GM23248 (cell line): Measurements from ENCODE around the gene CARD11. TPM values are rescaled to one million over a fixed set of nuclear protein-coding genes. Genes with fewer than 3 reads are reported as not detected.
A peak's percentile ranks its signal among the peaks of the same experiment; 100 is the strongest.

Experiments used
- DNase-seq: peaks from one replicate; pipeline ENCODE4 v3.0.0-alpha.2; 2015
- H2AFZ ChIP-seq: fragments of 200-600 bp; sonication (generic); 2 replicates; pipeline ENCODE4 v1.6.1; 2016; ENCODE audit warnings: antibody characterized with exemption
- H3F3A ChIP-seq: fragments of 200-600 bp; sonication (generic); 2 replicates; pipeline ENCODE4 v1.6.1; 2016; ENCODE audit warnings: mild to moderate bottlenecking, antibody characterized with exemption, mixed run types; ENCODE audit not compliant: insufficient read depth
- H3K27ac ChIP-seq: fragments of 200-600 bp; sonication (generic); 2 replicates; pipeline ENCODE4 v1.5.1; 2016; ENCODE audit warnings: mild to moderate bottlenecking
- H3K27me3 ChIP-seq: fragments of 200-600 bp; sonication (generic); replicated peaks from 2 replicates; pipeline ENCODE4 v1.6.1; 2016; ENCODE audit warnings: mild to moderate bottlenecking; ENCODE audit not compliant: insufficient read depth
- H3K36me3 ChIP-seq: fragments of 200-600 bp; sonication (generic); 2 replicates; pipeline ENCODE4 v1.6.1; 2016; ENCODE audit warnings: low read depth, mild to moderate bottlenecking
- H3K4me1 ChIP-seq: fragments of 200-600 bp; sonication (generic); 2 replicates; pipeline ENCODE4 v1.6.1; 2016; ENCODE audit warnings: mild to moderate bottlenecking; ENCODE audit not compliant: insufficient read depth
- H3K4me2 ChIP-seq: fragments of 200-600 bp; sonication (generic); one replicate; pipeline ENCODE4 v1.6.1; 2016; ENCODE audit warnings: mild to moderate bottlenecking; ENCODE audit not compliant: unreplicated experiment
- H3K4me3 ChIP-seq: fragments of 200-600 bp; sonication (generic); 2 replicates; pipeline ENCODE4 v1.5.1; 2016; ENCODE audit warnings: mild to moderate bottlenecking
- H3K79me2 ChIP-seq: fragments of 200-600 bp; sonication (generic); 2 replicates; pipeline ENCODE4 v1.6.1; 2016; ENCODE audit warnings: mild to moderate bottlenecking; ENCODE audit not compliant: insufficient read depth
- H3K9ac ChIP-seq: fragments of 200-600 bp; sonication (generic); 2 replicates; pipeline ENCODE4 v1.6.1; 2016; ENCODE audit warnings: mild to moderate bottlenecking
- H3K9me2 ChIP-seq: fragments of 200-600 bp; sonication (generic); 2 replicates; pipeline ENCODE4 v1.6.1; 2016; ENCODE audit warnings: mixed run types, mild to moderate bottlenecking, moderate library complexity; ENCODE audit not compliant: insufficient read depth
- H3K9me3 ChIP-seq: fragments of 200-600 bp; sonication (generic); one replicate; pipeline ENCODE4 v1.6.1; 2017; ENCODE audit warnings: low read depth
- H4K20me1 ChIP-seq: fragments of 200-600 bp; sonication (generic); 2 replicates; pipeline ENCODE4 v1.6.0; 2016; ENCODE audit not compliant: insufficient read depth
- EZH2 ChIP-seq: fragments of 200-600 bp; sonication (generic); IDR thresholded peaks from 2 replicates; pipeline ENCODE4 v1.6.1; 2018; ENCODE audit warnings: antibody characterized with exemption, mild to moderate bottlenecking; ENCODE audit not compliant: insufficient read depth, poor library complexity, severe bottlenecking
- EZH2phosphoT487 ChIP-seq: fragments of 200-600 bp; sonication (generic); IDR thresholded peaks from 2 replicates; pipeline ENCODE4 v1.6.1; 2018; ENCODE audit warnings: antibody characterized with exemption, moderate library complexity, mild to moderate bottlenecking, low read depth; ENCODE audit not compliant: insufficient read depth
- WGBS, 2 experiments: methylation state at CpG; one replicate each; pipeline ENCODE4 v1.1.6; 2015 to 2017; ENCODE audit warnings: low lambda C conversion rate in 2 of 2, low coverage in 1 of 2; ENCODE audit errors: missing lambda C conversion rate in 2 of 2; 5-methylcytosine and 5-hydroxymethylcytosine counted together
- in situ Hi-C: fragments of 300-500 bp; cut with MboI; formaldehyde crosslinking; loops from 2 replicates; pipeline ENCODE4 v1.15.0; 2020
- polyA plus RNA-seq: library from polyadenylated mRNA; unstranded; fragments of >200 nt; fragmentation: Nextera tagmentation; extraction: Ambion mirVana; gene quantifications from 2 replicates; pipeline ENCODE4 v1.2.1, GENCODE V29; 2016
- total RNA-seq: library from RNA; depleted of rRNA; stranded (reverse); fragments of >200 nt; shearing (Covaris generic); gene quantifications from 2 replicates; pipeline ENCODE4 v1.2.3, GENCODE V29; 2014

The CARD11 gene
- total and polyA plus RNA-seq, 2 experiments from 2014 or later: not detected

DNA sequence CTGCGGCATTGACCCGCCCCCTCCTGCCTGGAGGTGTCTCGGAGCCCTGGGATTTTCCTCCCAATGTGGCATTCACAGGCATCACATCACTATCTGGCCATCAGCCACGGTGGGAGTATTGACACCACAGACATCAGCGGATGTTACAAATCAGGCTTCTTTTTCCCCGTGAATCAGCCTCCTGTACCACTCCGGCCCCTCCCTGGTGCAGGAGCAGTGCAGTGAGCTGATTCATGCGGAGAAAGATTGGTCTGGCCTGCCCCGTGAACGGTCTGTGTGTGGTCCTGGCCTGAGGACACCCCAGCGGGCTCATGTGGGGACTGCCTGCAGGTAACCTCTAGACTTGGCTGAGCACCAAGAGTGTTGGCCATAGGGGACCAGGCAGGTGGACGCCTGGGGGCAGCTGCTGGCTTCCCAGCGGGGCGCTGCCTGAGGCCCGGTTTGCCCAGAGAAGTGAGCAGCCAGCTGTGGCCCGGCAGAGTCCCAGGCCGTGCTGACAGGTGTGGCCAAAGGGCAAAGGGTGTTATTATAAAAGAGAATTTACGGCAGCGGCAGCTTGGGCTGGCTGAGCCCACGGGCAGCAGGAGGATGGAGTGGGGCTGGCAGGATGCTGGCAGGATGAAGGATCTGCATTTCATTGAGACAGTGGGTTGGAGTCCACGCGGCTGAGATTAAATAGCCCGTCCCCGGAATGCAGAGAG lies 167.5 kb downstream of the CARD11 start:
- no peak overlapping the region for H3K27ac ChIP-seq
- 47 to 49% methylated on average over 24 of the region's 24 CpGs for WGBS, 2 experiments
- no peaks in the 10 kb centered on the region for H3K9me3 ChIP-seq
- DNase-seq: peak; percentile 89
- no peaks in the 10 kb centered on the region for H3K9me2 ChIP-seq
- no peak overlapping the region for H3K4me2 ChIP-seq
- H2AFZ ChIP-seq: no peak overlapping the region
- peaks cover 14% of the 10 kb centered on the region for H3F3A ChIP-seq
- no peak for TF ChIP-seq EZH2
- TF ChIP-seq EZH2phosphoT487: no peak
- no peaks in the 10 kb centered on the region for H4K20me1 ChIP-seq
- H3K27me3 ChIP-seq: no peaks in the 10 kb centered on the region
- no peaks in the 10 kb centered on the region for H3K4me1 ChIP-seq
- in situ Hi-C loops: loop anchor here (10.0 to 25.0 kb wide), 2 partner anchors 279 to 1011 kb away; no protein-coding TSS in a partner anchor
- no peak overlapping the region for H3K9ac ChIP-seq
- no peaks in the 10 kb centered on the region for H3K79me2 ChIP-seq
- H3K4me3 ChIP-seq: no peak overlapping the region
- H3K36me3 ChIP-seq: no peaks in the 10 kb centered on the region

DNA sequence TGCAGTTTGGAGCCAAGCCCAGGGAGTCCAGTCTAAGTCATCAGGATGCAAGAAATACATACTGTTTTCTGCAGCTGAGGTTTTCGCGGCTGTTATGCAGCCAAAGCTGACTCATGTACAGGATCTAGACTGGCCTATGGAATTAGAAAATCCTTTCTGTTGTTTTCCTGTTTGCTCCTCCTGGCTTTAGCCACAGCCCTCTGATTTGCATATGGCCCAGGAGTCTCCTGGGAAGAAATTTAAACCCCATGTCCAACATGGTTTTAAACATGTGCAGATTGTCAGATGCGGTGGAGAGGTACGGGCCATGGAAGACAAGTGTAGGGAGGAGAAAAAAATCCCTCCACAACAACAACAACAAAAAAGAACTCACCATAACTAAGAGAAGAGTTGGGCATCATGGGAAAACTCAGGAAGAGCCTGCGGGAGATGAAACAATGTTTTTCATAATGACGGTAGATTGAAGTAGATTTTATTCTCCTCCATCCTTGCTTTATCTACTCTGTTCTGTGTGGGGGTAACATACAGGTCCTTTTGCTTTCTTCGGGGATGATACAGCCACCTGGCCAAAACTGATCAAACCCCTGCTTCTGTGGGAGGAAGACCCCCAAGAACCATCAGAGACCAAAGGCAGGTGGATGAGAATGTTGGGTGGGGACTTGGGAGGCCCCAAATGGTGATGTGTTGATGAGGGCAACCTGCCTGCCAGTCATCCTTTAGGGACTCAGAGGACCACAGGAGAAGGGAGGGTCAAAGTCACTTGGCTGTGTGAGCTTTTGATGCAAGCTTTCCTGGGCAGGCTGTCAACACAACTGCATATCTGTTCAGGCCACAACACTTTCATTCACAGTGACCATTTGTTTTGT lies 169.7 kb downstream of the CARD11 start:
- no peaks in the 10 kb centered on the region for H3K27me3 ChIP-seq
- TF ChIP-seq EZH2phosphoT487 (no peak), EZH2 (no peak)
- WGBS, 2 experiments: 13 to 14% methylated on average over 7 of the region's 7 CpGs
- H4K20me1 ChIP-seq: no peaks in the 10 kb centered on the region
- no peaks in the 10 kb centered on the region for H3K36me3 ChIP-seq
- peak overlapping the region; percentile 77 for H3K9ac ChIP-seq
- no peaks in the 10 kb centered on the region for H3K9me2 ChIP-seq
- no peaks in the 10 kb centered on the region for H3K4me1 ChIP-seq
- no peak overlapping the region for H3K4me3 ChIP-seq
- no peaks in the 10 kb centered on the region for H3K79me2 ChIP-seq
- H3K9me3 ChIP-seq: no peaks in the 10 kb centered on the region
- H2AFZ ChIP-seq: no peak overlapping the region
- peaks cover 14% of the 10 kb centered on the region for H3F3A ChIP-seq
- H3K27ac ChIP-seq: peak overlapping the region; percentile 86
- peak; percentile 92 for DNase-seq
- in situ Hi-C loops: loop anchor here (10.0 to 25.0 kb wide), 2 partner anchors 281 to 1738 kb away; no protein-coding TSS in a partner anchor
- no peak overlapping the region for H3K4me2 ChIP-seq

DNA sequence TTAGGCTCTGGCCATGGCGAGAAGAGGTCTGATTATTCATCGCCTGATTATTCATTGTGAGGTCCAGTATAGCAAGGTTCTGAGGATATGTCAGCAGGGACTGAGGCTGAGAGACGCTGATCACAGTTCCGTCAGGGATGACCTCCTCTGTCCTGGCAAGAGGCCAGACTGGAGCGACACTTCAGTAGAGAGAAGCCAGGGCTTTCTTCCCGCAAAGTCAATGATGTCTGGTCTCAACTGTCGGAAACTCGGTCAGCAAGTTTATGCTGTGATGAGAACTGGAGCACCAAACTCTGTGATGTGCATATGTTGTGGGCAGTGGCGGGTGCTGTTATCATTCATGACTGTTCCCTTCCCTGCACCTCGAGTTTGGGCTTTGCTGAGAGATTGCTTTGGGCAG lies 170.5 kb downstream of the CARD11 start:
- Histone ChIP-seq H3K9me3 (no peaks in the 10 kb centered on the region), H3K4me1 (no peaks in the 10 kb centered on the region), H3K9me2 (no peaks in the 10 kb centered on the region), H2AFZ (no peak overlapping the region), H3K4me3 (no peak overlapping the region), H3K79me2 (no peaks in the 10 kb centered on the region), H3K27me3 (no peaks in the 10 kb centered on the region), H3K36me3 (no peaks in the 10 kb centered on the region), H3F3A (peaks cover 14% of the 10 kb centered on the region), H3K4me2 (no peak overlapping the region), H3K27ac (no peak overlapping the region), H3K9ac (no peak overlapping the region), H4K20me1 (no peaks in the 10 kb centered on the region)
- WGBS, 2 experiments: 56 to 60% methylated on average over 10 of the region's 10 CpGs
- no peak for DNase-seq
- in situ Hi-C loops: loop anchor here (10.0 to 25.0 kb wide), 2 partner anchors 282 to 1739 kb away; no protein-coding TSS in a partner anchor
- no peak for TF ChIP-seq EZH2
- no peak for TF ChIP-seq EZH2phosphoT487

DNA sequence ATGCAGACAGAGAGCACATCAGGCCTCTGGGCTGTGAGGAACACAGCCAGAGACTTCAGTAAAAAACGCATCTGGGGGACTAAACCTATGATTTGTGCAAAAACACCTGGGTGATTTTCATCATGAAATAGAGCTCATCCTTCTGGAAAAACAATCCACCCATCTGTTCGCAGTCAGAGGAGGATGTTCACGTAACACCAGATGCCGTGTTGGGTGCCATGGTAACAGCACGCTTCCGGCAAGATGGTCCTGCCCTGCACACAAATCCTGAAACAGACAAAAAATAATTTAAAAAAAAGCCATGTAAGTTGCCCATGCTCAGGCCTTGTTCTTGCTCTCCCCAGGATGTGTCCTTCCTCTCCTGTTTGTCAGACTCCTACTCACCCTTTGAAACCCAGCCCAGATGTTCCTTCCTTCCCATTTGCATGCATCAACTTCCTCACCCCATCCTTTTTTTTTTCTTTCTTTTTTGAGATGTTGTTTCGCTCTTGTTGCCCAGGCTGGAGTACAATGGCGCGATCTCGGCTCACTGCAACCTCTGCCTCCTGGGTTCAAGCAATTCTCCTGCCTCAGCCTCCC lies 171.3 kb downstream of the CARD11 start:
- no peaks in the 10 kb centered on the region for H3K9me2 ChIP-seq
- no peaks in the 10 kb centered on the region for H3K79me2 ChIP-seq
- no peaks in the 10 kb centered on the region for H3K27me3 ChIP-seq
- H4K20me1 ChIP-seq: no peaks in the 10 kb centered on the region
- DNase-seq: no peak
- H3K4me3 ChIP-seq: no peak overlapping the region
- H3K9me3 ChIP-seq: no peaks in the 10 kb centered on the region
- no peak for TF ChIP-seq EZH2phosphoT487
- no peak for TF ChIP-seq EZH2
- no peaks in the 10 kb centered on the region for H3K36me3 ChIP-seq
- in situ Hi-C loops: loop anchor here (10.0 to 25.0 kb wide), 2 partner anchors 282 to 1740 kb away; no protein-coding TSS in a partner anchor
- no peak overlapping the region for H3K4me2 ChIP-seq
- no peak overlapping the region for H3K27ac ChIP-seq
- peaks cover 14% of the 10 kb centered on the region for H3F3A ChIP-seq
- 74 to 79% methylated on average over 10 of the region's 10 CpGs for WGBS, 2 experiments
- H3K9ac ChIP-seq: no peak overlapping the region
- no peaks in the 10 kb centered on the region for H3K4me1 ChIP-seq
- H2AFZ ChIP-seq: no peak overlapping the region
